ENCODE data around the gene SH3BP5. TPM values are rescaled to one million over a fixed set of nuclear protein-coding genes. Genes with fewer than 3 reads are reported as not detected.

Gene SH3BP5
- total RNA-seq, 1 donor from 2014 or later: 5.9 TPM

DNA sequence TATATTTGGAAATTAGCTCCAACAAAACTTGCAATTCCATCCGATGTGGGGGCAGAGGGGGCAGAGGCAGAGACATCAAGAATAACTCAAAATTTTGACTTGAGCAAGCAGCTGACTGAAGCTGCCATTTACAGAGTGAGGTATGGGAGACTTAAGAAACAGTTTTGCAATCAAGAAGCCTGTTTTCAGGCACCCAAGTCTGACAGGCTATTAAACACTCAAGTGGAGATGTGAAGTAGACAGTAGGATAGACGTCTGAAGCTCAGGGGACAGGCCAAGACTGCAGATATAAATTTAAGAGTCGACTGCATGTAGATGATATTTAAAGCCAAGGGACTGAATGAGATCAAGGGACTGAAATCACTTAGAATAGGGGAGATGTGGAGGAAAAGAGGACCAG, 9.9 kb upstream of the SH3BP5 start:
- Mint-ChIP-seq H3K4me1 (ENCODE audit: unreplicated experiment) (peaks cover 4% of the 10 kb centered on the region), H3K27me3 (ENCODE audit: unreplicated experiment) (peaks cover 38% of the 10 kb centered on the region), H3K27ac (ENCODE audit: unreplicated experiment) (no peak overlapping the region), H3K36me3 (ENCODE audit: unreplicated experiment) (no peaks in the 10 kb centered on the region), H3K4me3 (ENCODE audit: unreplicated experiment) (no peak overlapping the region), H3K9me3 (ENCODE audit: unreplicated experiment) (no peaks in the 10 kb centered on the region)
- no peak for DNase-seq (ENCODE audit: extremely low spot score, unreplicated experiment)
- TF ChIP-seq, protein P1, sequence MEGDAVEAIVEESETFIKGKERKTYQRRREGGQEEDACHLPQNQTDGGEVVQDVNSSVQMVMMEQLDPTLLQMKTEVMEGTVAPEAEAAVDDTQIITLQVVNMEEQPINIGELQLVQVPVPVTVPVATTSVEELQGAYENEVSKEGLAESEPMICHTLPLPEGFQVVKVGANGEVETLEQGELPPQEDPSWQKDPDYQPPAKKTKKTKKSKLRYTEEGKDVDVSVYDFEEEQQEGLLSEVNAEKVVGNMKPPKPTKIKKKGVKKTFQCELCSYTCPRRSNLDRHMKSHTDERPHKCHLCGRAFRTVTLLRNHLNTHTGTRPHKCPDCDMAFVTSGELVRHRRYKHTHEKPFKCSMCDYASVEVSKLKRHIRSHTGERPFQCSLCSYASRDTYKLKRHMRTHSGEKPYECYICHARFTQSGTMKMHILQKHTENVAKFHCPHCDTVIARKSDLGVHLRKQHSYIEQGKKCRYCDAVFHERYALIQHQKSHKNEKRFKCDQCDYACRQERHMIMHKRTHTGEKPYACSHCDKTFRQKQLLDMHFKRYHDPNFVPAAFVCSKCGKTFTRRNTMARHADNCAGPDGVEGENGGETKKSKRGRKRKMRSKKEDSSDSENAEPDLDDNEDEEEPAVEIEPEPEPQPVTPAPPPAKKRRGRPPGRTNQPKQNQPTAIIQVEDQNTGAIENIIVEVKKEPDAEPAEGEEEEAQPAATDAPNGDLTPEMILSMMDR (IDR thresholded peaks at IDR 0.05): no peak

DNA sequence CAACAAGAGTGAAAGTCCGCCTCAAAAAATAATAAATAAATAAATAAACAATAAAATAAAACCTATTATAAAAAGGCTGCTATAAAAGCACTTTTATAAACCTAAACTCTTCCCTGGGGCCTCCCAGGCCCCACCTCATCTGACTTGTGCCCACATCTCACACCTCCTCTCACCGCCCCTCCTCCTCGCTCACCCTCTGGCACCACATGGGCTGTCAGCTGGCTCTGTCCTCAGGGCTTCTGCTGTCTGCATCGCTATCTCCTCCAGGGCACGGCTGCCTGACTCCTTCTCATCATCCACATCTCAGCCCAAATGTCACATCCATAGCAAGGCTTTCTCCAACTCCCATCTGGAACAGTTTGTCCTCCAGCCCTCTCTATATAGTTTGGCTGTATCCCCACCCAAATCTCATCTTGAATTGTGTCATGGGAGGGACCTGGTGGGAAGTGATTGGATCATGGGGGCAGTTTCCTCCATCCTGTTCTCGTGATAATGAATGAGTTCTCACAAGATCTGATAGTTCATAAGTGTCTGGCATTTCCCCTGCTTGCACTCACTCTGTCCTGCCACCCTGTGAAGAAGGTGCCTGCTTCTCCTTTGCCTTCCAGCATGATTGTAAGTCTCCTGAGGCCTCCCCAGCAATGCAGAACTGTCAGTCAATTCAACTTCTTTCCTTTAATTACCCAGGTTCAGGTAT, 8.8 kb upstream of the SH3BP5 start:
- H3K4me1 Mint-ChIP-seq (ENCODE audit: unreplicated experiment): peaks cover 4% of the 10 kb centered on the region
- no peak for DNase-seq (ENCODE audit: extremely low spot score, unreplicated experiment)
- no peaks in the 10 kb centered on the region for H3K36me3 Mint-ChIP-seq (ENCODE audit: unreplicated experiment)
- TF ChIP-seq, protein P1 (IDR thresholded peaks at IDR 0.05): no peak
- H3K9me3 Mint-ChIP-seq (ENCODE audit: unreplicated experiment): no peaks in the 10 kb centered on the region
- no peak overlapping the region for H3K27ac Mint-ChIP-seq (ENCODE audit: unreplicated experiment)
- H3K27me3 Mint-ChIP-seq (ENCODE audit: unreplicated experiment): peaks cover 32% of the 10 kb centered on the region
- H3K4me3 Mint-ChIP-seq (ENCODE audit: unreplicated experiment): no peak overlapping the region

DNA sequence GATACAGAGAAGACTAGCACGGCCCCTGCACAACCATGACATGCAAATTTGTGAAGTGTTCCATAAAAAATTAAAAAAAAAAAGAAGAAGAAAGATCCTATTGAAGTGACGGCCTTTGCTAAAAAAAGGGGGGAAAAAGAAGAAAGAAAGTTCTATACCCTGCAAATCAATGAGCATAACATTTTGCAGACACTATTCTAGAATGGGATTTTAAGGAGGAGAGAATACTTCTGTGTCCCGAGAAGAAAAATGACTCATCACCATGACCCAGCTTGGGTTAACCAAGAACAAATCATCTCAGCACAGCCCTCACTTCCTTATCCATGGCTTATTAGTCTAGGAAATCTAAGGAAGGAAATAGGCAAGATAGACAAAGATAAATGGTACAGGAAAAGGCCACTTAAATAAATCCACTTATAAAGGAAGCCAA, 7.4 kb upstream of the SH3BP5 start:
- TF ChIP-seq, protein P1 (IDR thresholded peaks at IDR 0.05): no peak
- DNase-seq (ENCODE audit: extremely low spot score, unreplicated experiment): no peak
- H3K4me3 Mint-ChIP-seq (ENCODE audit: unreplicated experiment): no peak overlapping the region
- H3K9me3 Mint-ChIP-seq (ENCODE audit: unreplicated experiment): no peaks in the 10 kb centered on the region
- H3K27ac Mint-ChIP-seq (ENCODE audit: unreplicated experiment): no peak overlapping the region
- no peaks in the 10 kb centered on the region for H3K36me3 Mint-ChIP-seq (ENCODE audit: unreplicated experiment)
- H3K27me3 Mint-ChIP-seq (ENCODE audit: unreplicated experiment): peaks cover 26% of the 10 kb centered on the region
- peaks cover 4% of the 10 kb centered on the region for H3K4me1 Mint-ChIP-seq (ENCODE audit: unreplicated experiment)

DNA sequence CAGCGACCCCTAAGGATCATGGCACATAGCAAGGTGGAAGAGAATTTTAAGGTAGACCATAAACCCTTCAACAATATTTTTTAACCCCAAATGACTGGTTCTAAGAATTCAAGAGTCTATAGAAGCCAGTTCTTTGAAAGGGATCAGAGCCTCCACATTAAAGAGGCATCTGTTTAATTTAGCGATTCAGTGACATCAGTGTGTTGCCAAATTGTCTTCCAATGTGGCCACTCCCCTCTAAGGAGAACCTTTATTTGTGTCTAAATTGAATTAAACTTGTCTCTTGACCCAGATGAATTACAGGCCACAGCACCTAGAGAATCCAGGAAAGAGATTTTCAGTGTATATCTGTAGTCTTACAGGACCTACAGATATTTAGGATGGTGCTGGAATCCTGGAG, 6.6 kb upstream of the SH3BP5 start:
- H3K36me3 Mint-ChIP-seq (ENCODE audit: unreplicated experiment): no peaks in the 10 kb centered on the region
- peaks cover 4% of the 10 kb centered on the region for H3K4me1 Mint-ChIP-seq (ENCODE audit: unreplicated experiment)

DNA sequence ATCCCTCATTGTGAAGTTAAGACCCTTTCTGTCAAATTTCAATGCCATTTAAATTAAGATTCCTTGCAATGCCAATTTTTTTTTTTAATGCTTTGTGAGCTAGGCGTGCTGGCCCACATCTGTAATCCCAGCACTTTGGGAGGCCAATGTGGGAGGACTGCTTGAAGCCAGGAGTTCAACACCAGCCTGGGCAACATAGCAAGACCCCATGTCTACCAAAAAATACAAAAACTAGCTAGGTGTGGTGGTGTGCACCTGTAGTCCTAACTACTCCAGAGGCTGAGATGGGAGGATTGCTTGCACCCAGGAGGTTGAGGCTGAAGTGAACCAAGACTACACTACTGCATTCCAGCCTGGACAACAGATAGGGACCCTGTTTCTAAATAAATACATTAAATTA, 5.6 kb upstream of the SH3BP5 start:
- peaks cover 5% of the 10 kb centered on the region for H3K4me1 Mint-ChIP-seq (ENCODE audit: unreplicated experiment)
- DNase-seq (ENCODE audit: extremely low spot score, unreplicated experiment): no peak
- H3K27me3 Mint-ChIP-seq (ENCODE audit: unreplicated experiment): peaks cover 9% of the 10 kb centered on the region
- TF ChIP-seq, protein P1 (IDR thresholded peaks at IDR 0.05): no peak
- no peak overlapping the region for H3K4me3 Mint-ChIP-seq (ENCODE audit: unreplicated experiment)
- no peaks in the 10 kb centered on the region for H3K36me3 Mint-ChIP-seq (ENCODE audit: unreplicated experiment)
- H3K27ac Mint-ChIP-seq (ENCODE audit: unreplicated experiment): no peak overlapping the region
- no peaks in the 10 kb centered on the region for H3K9me3 Mint-ChIP-seq (ENCODE audit: unreplicated experiment)

More for the DNA sequence above, 6.6 kb upstream of the SH3BP5 start:
- Mint-ChIP-seq H3K27ac (ENCODE audit: unreplicated experiment) (no peak overlapping the region), H3K27me3 (ENCODE audit: unreplicated experiment) (peaks cover 19% of the 10 kb centered on the region), H3K9me3 (ENCODE audit: unreplicated experiment) (no peaks in the 10 kb centered on the region), H3K4me3 (ENCODE audit: unreplicated experiment) (no peak overlapping the region)
- TF ChIP-seq, protein P1 (IDR thresholded peaks at IDR 0.05): no peak
- no peak for DNase-seq (ENCODE audit: extremely low spot score, unreplicated experiment)

Data from osteocyte (in vitro differentiated cells).